HG03175 (cell line): ENCODE data around the gene WNT9A.

ENCODE experiments used
- ATAC-seq: cut with Tn5 transposase; IDR thresholded peaks from one replicate; pipeline ENCODE4 v1.9.1; 2021; ENCODE audit warnings: mild to moderate bottlenecking, moderate library complexity; ENCODE audit not compliant: unreplicated experiment

Gene WNT9A

GRCh38 chr1:227954163-227954850 lies 6.6 kb upstream of the WNT9A start:
- ATAC-seq, result peak; percentile 5

GRCh38 chr1:227953022-227953412 lies 5.3 kb upstream of the WNT9A start:
- no peak for ATAC-seq

- ATAC-seq, result no peak
Measured at GRCh38 chr1:227952374-227953021, 4.8 kb upstream of the WNT9A start.

- ATAC-seq, result no peak
Measured at GRCh38 chr1:227951624-227952373, 4.1 kb upstream of the WNT9A start.

GRCh38 chr1:227950735-227951346 lies 3.1 kb upstream of the WNT9A start:
- no peak for ATAC-seq

- ATAC-seq, result no peak
Measured at GRCh38 chr1:227949954-227950734, 2.4 kb upstream of the WNT9A start.

- no peak for ATAC-seq
Measured at GRCh38 chr1:227949341-227949921, 1.7 kb upstream of the WNT9A start.

- no peak for ATAC-seq
Measured at GRCh38 chr1:227948493-227949260, 945 bp upstream of the WNT9A start.

GRCh38 chr1:227947386-227947675 lies 401 bp downstream of the WNT9A start:
- ATAC-seq, result no peak

- ATAC-seq, result peak; percentile 50
Measured at GRCh38 chr1:227946624-227947385, 927 bp downstream of the WNT9A start.

- ATAC-seq, result peak; percentile 22
Measured at GRCh38 chr1:227945891-227946623, 1.7 kb downstream of the WNT9A start.

GRCh38 chr1:227944931-227945890 lies 2.5 kb downstream of the WNT9A start:
- no peak for ATAC-seq

- ATAC-seq, result no peak
Measured at GRCh38 chr1:227944090-227944930, 3.4 kb downstream of the WNT9A start.

GRCh38 chr1:227943381-227944089 lies 4.2 kb downstream of the WNT9A start:
- ATAC-seq, result no peak

- ATAC-seq, result no peak
Measured at GRCh38 chr1:227942716-227943261, 4.9 kb downstream of the WNT9A start.
